ENCODE measurements around the gene RNU6-9.
A peak's percentile ranks its signal among the peaks of the same experiment; 100 is the strongest.

The RNU6-9 gene

DNA sequence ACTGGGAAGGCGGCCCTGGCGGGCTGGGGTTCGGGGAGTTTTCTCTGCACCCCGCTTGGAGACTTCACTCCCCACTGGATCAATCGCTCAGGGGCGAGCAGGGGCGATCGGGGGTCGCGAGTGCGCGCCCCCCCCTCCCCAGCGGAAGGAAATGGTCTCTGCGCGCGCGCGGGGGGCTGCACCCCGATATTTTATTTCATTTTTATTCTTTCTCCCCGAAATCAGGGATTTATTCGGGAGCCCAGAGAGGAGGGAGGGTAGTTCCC, 33.0 kb downstream of the RNU6-9 start:
- TF ChIP-seq, protein P1, sequence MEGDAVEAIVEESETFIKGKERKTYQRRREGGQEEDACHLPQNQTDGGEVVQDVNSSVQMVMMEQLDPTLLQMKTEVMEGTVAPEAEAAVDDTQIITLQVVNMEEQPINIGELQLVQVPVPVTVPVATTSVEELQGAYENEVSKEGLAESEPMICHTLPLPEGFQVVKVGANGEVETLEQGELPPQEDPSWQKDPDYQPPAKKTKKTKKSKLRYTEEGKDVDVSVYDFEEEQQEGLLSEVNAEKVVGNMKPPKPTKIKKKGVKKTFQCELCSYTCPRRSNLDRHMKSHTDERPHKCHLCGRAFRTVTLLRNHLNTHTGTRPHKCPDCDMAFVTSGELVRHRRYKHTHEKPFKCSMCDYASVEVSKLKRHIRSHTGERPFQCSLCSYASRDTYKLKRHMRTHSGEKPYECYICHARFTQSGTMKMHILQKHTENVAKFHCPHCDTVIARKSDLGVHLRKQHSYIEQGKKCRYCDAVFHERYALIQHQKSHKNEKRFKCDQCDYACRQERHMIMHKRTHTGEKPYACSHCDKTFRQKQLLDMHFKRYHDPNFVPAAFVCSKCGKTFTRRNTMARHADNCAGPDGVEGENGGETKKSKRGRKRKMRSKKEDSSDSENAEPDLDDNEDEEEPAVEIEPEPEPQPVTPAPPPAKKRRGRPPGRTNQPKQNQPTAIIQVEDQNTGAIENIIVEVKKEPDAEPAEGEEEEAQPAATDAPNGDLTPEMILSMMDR (IDR thresholded peaks at IDR 0.05; ENCODE audit: borderline replicate concordance, control extremely low read depth, extremely low read depth, insufficient read depth, missing control alignments) = no peak
- in situ Hi-C loops (cut with MboI; ENCODE audit: low sequenced_read_pairs, unreplicated experiment) = no loop called here
- DNase-seq (ENCODE audit: low spot score) = no peak

GRCh38 chr19:926589-927350, 33.5 kb downstream of the RNU6-9 start:
- in situ Hi-C loops (cut with MboI; ENCODE audit: low sequenced_read_pairs, unreplicated experiment) = no loop called here
- peak; percentile 80 for DNase-seq (ENCODE audit: low spot score)
- TF ChIP-seq, protein P1 (IDR thresholded peaks at IDR 0.05; ENCODE audit: borderline replicate concordance, control extremely low read depth, extremely low read depth, insufficient read depth, missing control alignments) = no peak

DNA sequence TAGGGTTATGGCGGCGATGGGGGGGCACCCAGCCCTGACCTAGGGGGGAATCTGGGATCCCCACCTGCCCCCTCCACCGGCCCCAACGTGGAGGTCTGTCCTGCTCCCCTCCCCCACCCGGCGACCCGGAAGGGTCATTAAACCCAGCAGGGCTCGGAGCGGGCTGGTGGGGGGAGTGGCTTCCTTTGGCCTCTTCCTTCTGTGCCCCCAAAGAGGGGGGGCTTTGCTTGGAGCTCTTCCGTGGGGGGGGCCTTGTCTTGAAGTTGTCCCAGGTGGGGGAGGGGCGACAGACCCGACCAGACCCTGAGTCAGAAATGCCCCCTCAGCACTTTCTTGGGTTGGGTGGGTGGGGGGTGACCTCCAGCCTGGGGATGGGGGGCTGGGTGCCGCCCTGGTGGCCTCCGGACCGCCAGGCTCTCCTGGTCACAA, 34.1 kb downstream of the RNU6-9 start:
- no peak for DNase-seq (ENCODE audit: low spot score)
- in situ Hi-C loops (cut with MboI; ENCODE audit: low sequenced_read_pairs, unreplicated experiment) = no loop called here
- TF ChIP-seq, protein P1 (IDR thresholded peaks at IDR 0.05; ENCODE audit: borderline replicate concordance, control extremely low read depth, extremely low read depth, insufficient read depth, missing control alignments) = no peak

DNA sequence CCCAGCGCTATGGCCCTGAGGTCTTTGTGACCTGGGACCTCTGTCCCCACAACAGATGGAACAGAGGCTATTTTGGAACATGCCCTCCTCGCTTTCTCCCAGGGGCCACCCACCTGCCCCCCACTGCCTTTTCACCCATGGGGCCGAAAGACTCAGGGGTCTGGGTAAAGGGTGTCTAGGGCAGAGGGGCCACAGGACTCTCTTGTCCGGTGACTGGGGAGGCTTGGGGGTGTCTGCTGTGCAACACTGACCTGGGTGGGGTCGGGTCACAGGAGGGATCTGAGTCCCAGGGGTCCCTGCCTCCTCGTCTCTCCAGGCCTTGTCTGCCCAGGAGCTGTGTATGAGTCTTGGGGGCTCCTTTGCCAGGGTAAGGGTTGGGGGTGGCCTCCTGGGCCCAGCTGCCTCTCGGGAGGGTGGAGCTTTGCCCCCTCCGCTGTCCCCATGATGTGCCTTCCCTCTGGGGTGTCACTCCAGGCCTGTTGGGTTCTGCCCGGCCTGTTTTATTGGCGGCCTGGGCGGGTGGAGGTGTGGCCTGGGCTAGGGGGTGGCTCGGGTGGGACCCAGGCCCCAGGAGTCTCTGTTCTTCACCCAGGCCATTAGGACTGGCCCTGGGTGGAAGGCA, 34.6 kb downstream of the RNU6-9 start:
- in situ Hi-C loops (cut with MboI; ENCODE audit: low sequenced_read_pairs, unreplicated experiment) = no loop called here
- TF ChIP-seq, protein P1 (IDR thresholded peaks at IDR 0.05; ENCODE audit: borderline replicate concordance, control extremely low read depth, extremely low read depth, insufficient read depth, missing control alignments) = no peak

GRCh38 chr19:928471-929202, 35.4 kb downstream of the RNU6-9 start:
- TF ChIP-seq, protein P1 (IDR thresholded peaks at IDR 0.05; ENCODE audit: borderline replicate concordance, control extremely low read depth, extremely low read depth, insufficient read depth, missing control alignments) = no peak
- in situ Hi-C loops (cut with MboI; ENCODE audit: low sequenced_read_pairs, unreplicated experiment) = no loop called here
- no peak for DNase-seq (ENCODE audit: low spot score)

More for the DNA sequence above, 34.6 kb downstream of the RNU6-9 start:
- DNase-seq (ENCODE audit: low spot score) = no peak

DNA sequence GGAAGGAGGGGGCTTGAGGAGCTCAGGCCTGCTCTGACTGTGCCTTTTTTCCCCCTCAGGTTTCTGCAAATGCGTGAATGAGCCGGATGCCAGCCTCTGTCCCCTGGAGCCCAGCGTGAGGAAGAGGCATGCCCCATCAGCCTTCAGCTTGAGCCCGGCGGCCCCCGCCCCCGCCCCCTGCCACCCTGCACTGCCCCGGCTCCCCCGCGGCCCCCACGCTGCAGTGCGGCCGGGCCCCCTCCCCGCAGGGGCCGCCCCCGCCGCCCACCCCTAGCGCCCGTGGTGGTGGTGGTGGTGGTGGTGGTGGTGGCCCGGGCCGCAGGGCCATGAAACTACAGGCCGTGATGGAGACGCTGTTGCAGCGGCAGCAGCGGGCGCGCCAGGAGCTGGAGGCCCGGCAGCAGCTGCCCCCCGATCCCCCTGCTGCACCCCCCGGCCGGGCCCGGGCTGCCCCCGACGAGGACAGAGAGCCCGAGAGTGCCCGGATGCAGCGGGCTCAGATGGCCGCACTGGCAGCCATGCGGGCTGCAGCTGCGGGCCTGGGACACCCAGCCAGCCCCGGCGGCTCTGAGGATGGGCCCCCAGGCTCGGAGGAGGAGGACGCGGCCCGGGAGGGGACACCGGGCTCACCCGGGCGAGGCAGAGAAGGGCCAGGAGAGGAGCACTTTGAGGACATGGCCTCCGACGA, 36.1 kb downstream of the RNU6-9 start:
- TF ChIP-seq, protein P1 (IDR thresholded peaks at IDR 0.05; ENCODE audit: borderline replicate concordance, control extremely low read depth, extremely low read depth, insufficient read depth, missing control alignments) = no peak
- DNase-seq (ENCODE audit: low spot score) = no peak
- in situ Hi-C loops (cut with MboI; ENCODE audit: low sequenced_read_pairs, unreplicated experiment) = no loop called here

Data from GM13976 (cell line).